Measurements from ENCODE around the gene IBSP. TPM values are rescaled to one million over a fixed set of nuclear protein-coding genes. Genes with fewer than 3 reads are reported as not detected.

IBSP gene
- total RNA-seq, 1 experiment from 2014 or later: not detected

GRCh38 chr4:87781569-87781968 lies 17.8 kb upstream of the IBSP start:
- no peaks in the 10 kb centered on the region for H3K36me3 Mint-ChIP-seq (ENCODE audit: insufficient read depth, unreplicated experiment)
- no peaks in the 10 kb centered on the region for H3K9me3 Mint-ChIP-seq (ENCODE audit: low read depth, unreplicated experiment)
- CTCF ChIA-PET: no interaction called here
- H3K27me3 Mint-ChIP-seq (ENCODE audit: unreplicated experiment): no peaks in the 10 kb centered on the region
- no peak overlapping the region for H3K27ac Mint-ChIP-seq (ENCODE audit: unreplicated experiment)
- TF ChIP-seq CTCF (IDR thresholded peaks at IDR 0.05; ENCODE audit: unreplicated experiment): no peak
- BruUV-seq (replicated peaks): no TSS peak
- no peaks in the 10 kb centered on the region for H3K4me1 Mint-ChIP-seq (ENCODE audit: low read depth, unreplicated experiment)
- H3K4me3 Mint-ChIP-seq (ENCODE audit: low read depth, unreplicated experiment): no peak overlapping the region
- DNase-seq: no peak
- intact Hi-C loops (cut with micrococcal nuclease; ENCODE audit: unreplicated experiment): no loop called here

- H3K27ac Mint-ChIP-seq (ENCODE audit: unreplicated experiment): no peak overlapping the region
- no peaks in the 10 kb centered on the region for H3K9me3 Mint-ChIP-seq (ENCODE audit: low read depth, unreplicated experiment)
- no peaks in the 10 kb centered on the region for H3K36me3 Mint-ChIP-seq (ENCODE audit: insufficient read depth, unreplicated experiment)
- intact Hi-C loops (cut with micrococcal nuclease; ENCODE audit: unreplicated experiment): no loop called here
- H3K27me3 Mint-ChIP-seq (ENCODE audit: unreplicated experiment): no peaks in the 10 kb centered on the region
- no peak for TF ChIP-seq CTCF (IDR thresholded peaks at IDR 0.05; ENCODE audit: unreplicated experiment)
- no peak overlapping the region for H3K4me3 Mint-ChIP-seq (ENCODE audit: low read depth, unreplicated experiment)
- CTCF ChIA-PET: no interaction called here
- no TSS peak for BruUV-seq (replicated peaks)
- no peaks in the 10 kb centered on the region for H3K4me1 Mint-ChIP-seq (ENCODE audit: low read depth, unreplicated experiment)
- no peak for DNase-seq
These were observed 15.6 kb upstream of the IBSP start for GRCh38 chr4:87783781-87784180.

- no peaks in the 10 kb centered on the region for H3K4me1 Mint-ChIP-seq (ENCODE audit: low read depth, unreplicated experiment)
- no peak for TF ChIP-seq CTCF (IDR thresholded peaks at IDR 0.05; ENCODE audit: unreplicated experiment)
- H3K4me3 Mint-ChIP-seq (ENCODE audit: low read depth, unreplicated experiment): no peak overlapping the region
- intact Hi-C loops (cut with micrococcal nuclease; ENCODE audit: unreplicated experiment): no loop called here
- H3K27ac Mint-ChIP-seq (ENCODE audit: unreplicated experiment): no peak overlapping the region
- H3K36me3 Mint-ChIP-seq (ENCODE audit: insufficient read depth, unreplicated experiment): no peaks in the 10 kb centered on the region
- CTCF ChIA-PET: no interaction called here
- no peaks in the 10 kb centered on the region for H3K27me3 Mint-ChIP-seq (ENCODE audit: unreplicated experiment)
- no peaks in the 10 kb centered on the region for H3K9me3 Mint-ChIP-seq (ENCODE audit: low read depth, unreplicated experiment)
- BruUV-seq (replicated peaks): no TSS peak
- DNase-seq: no peak
These were observed 13.4 kb upstream of the IBSP start for GRCh38 chr4:87785731-87786509.

GRCh38 chr4:87802858-87803257 lies 3.5 kb downstream of the IBSP start:
- no peak overlapping the region for H3K4me3 Mint-ChIP-seq (ENCODE audit: low read depth, unreplicated experiment)
- no peaks in the 10 kb centered on the region for H3K9me3 Mint-ChIP-seq (ENCODE audit: low read depth, unreplicated experiment)
- H3K27me3 Mint-ChIP-seq (ENCODE audit: unreplicated experiment): no peaks in the 10 kb centered on the region
- intact Hi-C loops (cut with micrococcal nuclease; ENCODE audit: unreplicated experiment): no loop called here
- CTCF ChIA-PET: no interaction called here
- BruUV-seq (replicated peaks): no TSS peak
- DNase-seq: no peak
- no peak for TF ChIP-seq CTCF (IDR thresholded peaks at IDR 0.05; ENCODE audit: unreplicated experiment)
- no peak overlapping the region for H3K27ac Mint-ChIP-seq (ENCODE audit: unreplicated experiment)
- H3K36me3 Mint-ChIP-seq (ENCODE audit: insufficient read depth, unreplicated experiment): no peaks in the 10 kb centered on the region
- H3K4me1 Mint-ChIP-seq (ENCODE audit: low read depth, unreplicated experiment): no peaks in the 10 kb centered on the region

Measured in Calu3 (cell line).